Keratinocyte (primary cell): ENCODE data around the gene GRAMD2B. TPM values are rescaled to one million over a fixed set of nuclear protein-coding genes. Genes with fewer than 3 reads are reported as not detected.

Experiments
- DNase-seq: peaks from one replicate; pipeline ENCODE4 v3.0.0-alpha.2; 2011; ENCODE audit warnings: low read depth, missing footprints, low spot score
- FAIRE-seq: peaks from 2 replicates; lab custom pipeline; 2011; peaks lifted over from hg19 to GRCh38; lab: Jason Lieb, UNC
- H2AFZ ChIP-seq: 2 replicates; pipeline ENCODE4 v1.6.0; 2012; ENCODE audit warnings: low read length, control low read depth, inconsistent platforms; ENCODE audit not compliant: control insufficient read depth
- H3K27ac ChIP-seq: 2 replicates; pipeline ENCODE4 v1.5.1; 2011; ENCODE audit warnings: low read length; ENCODE audit not compliant: control insufficient read depth, insufficient read depth
- H3K27me3 ChIP-seq: 3 replicates; pipeline ENCODE4 v1.6.0; 2011; ENCODE audit warnings: low read length; ENCODE audit not compliant: control insufficient read depth, insufficient read depth; ENCODE audit errors: extremely low read depth
- H3K36me3 ChIP-seq, 2 experiments: 2 replicates in 1 of 2; 3 replicates in 1 of 2; pipeline ENCODE4 v1.5.1; 2011; ENCODE audit warnings: low read length in 2 of 2, mild to moderate bottlenecking in 1 of 2; ENCODE audit not compliant: control insufficient read depth in 2 of 2, insufficient read depth in 2 of 2; ENCODE audit errors: extremely low read depth in 1 of 2
- H3K4me1 ChIP-seq: 3 replicates; pipeline ENCODE4 v1.5.1; 2011; ENCODE audit warnings: low read length; ENCODE audit not compliant: control insufficient read depth, insufficient read depth; ENCODE audit errors: extremely low read depth
- H3K4me2 ChIP-seq: 3 replicates; pipeline ENCODE4 v1.6.0; 2011; ENCODE audit warnings: low read depth, low read length; ENCODE audit not compliant: control insufficient read depth, insufficient read depth; ENCODE audit errors: extremely low read depth
- H3K4me3 ChIP-seq, 3 experiments: fragments of 200-600 bp in 1 of 3; sonication (generic) in 1 of 3; 2 replicates in 2 of 3; 3 replicates in 1 of 3; pipeline ENCODE4 v1.5.1; 2011 to 2016; ENCODE audit warnings: low read length in 3 of 3, mild to moderate bottlenecking in 3 of 3, control low read depth in 2 of 3, inconsistent platforms in 1 of 3, low read depth in 1 of 3, mixed read lengths in 1 of 3, mixed run types in 1 of 3, moderate library complexity in 1 of 3; ENCODE audit not compliant: control insufficient read depth in 2 of 3, insufficient read depth in 2 of 3; ENCODE audit errors: extremely low read depth in 1 of 3
- H3K79me2 ChIP-seq: 2 replicates; pipeline ENCODE4 v1.6.0; 2012; ENCODE audit warnings: low read length; ENCODE audit not compliant: control insufficient read depth, insufficient read depth
- H3K9ac ChIP-seq: 3 replicates; pipeline ENCODE4 v1.6.0; 2011; ENCODE audit warnings: low read length; ENCODE audit not compliant: control insufficient read depth, insufficient read depth; ENCODE audit errors: extremely low read depth
- H3K9me1 ChIP-seq: 3 replicates; pipeline ENCODE4 v1.6.0; 2011; ENCODE audit warnings: low read length; ENCODE audit not compliant: control insufficient read depth, insufficient read depth; ENCODE audit errors: extremely low read depth
- H3K9me3 ChIP-seq: 2 replicates; pipeline ENCODE4 v1.5.1; 2012; ENCODE audit warnings: low read depth, low read length; ENCODE audit not compliant: control insufficient read depth
- H4K20me1 ChIP-seq: 3 replicates; pipeline ENCODE4 v1.6.0; 2011; ENCODE audit warnings: low read length; ENCODE audit not compliant: control insufficient read depth, insufficient read depth; ENCODE audit errors: extremely low read depth
- CTCF ChIP-seq, 3 experiments: IDR thresholded peaks in 1 of 3; conservative IDR thresholded peaks in 1 of 3; optimal IDR thresholded peaks in 1 of 3; 2 replicates in 2 of 3; 3 replicates in 1 of 3; pipeline versions ENCODE3 to v1.5.1; 2011; ENCODE audit warnings: low read length in 3 of 3, mild to moderate bottlenecking in 3 of 3, moderate library complexity in 2 of 3, control low read depth in 1 of 3, inconsistent platforms in 1 of 3; ENCODE audit not compliant: insufficient read depth in 2 of 3; ENCODE audit errors: extremely low read depth in 1 of 3
- EZH2 ChIP-seq: IDR thresholded peaks from one replicate; pipeline ENCODE4 v1.6.1; 2012; ENCODE audit warnings: inconsistent platforms, mild to moderate bottlenecking, low read length, moderate library complexity
- dilution Hi-C: fragments of 300-500 bp; cut with MboI; formaldehyde crosslinking; loops from one replicate; pipeline ENCODE4 v1.7.0; 2020; ENCODE audit warnings: low sequenced_read_pairs; ENCODE audit not compliant: extremely low pct_ligation_motif_present
- polyA plus RNA-seq, 5 experiments: library from polyadenylated mRNA; depleted of rRNA in 3 of 5; stranded (reverse) in 3 of 5; stranded (forward) in 1 of 5; unstranded in 1 of 5; fragments of >200 nt; gene quantifications; 1 replicate in 1 of 5; 2 replicates in 3 of 5; 3 replicates in 1 of 5; pipeline versions ENCODE4 v1.2.1 to v1.2.3, GENCODE V29; 2011 to 2012; ENCODE audit warnings: missing spikeins in 2 of 5, low read depth in 1 of 5, low replicate concordance in 1 of 5

Gene GRAMD2B
- polyA plus RNA-seq, 1 donor (not counting 4 experiments of a cell fraction or from before 2014, with no cell fraction given) = 45.9 TPM

GRCh38 chr5:126461838-126462237, 38.6 kb downstream of the GRAMD2B start:
- Histone ChIP-seq H3K4me2 (no peak overlapping the region), H3K4me1 (peaks cover 4% of the 10 kb centered on the region), H3K27ac (peak overlapping the region; percentile 0), H2AFZ (no peak overlapping the region), H3K4me3 (no peak overlapping the region), H3K9ac (no peak overlapping the region), H4K20me1 (no peaks in the 10 kb centered on the region), H3K9me3 (no peaks in the 10 kb centered on the region), H3K36me3 (peaks cover 13 to 20% of the 10 kb centered on the region in 2 experiments), H3K9me1 (no peaks in the 10 kb centered on the region), H3K79me2 (peaks cover 27% of the 10 kb centered on the region), H3K27me3 (no peaks in the 10 kb centered on the region)
- FAIRE-seq (no peak), DNase-seq (no peak)
- dilution Hi-C loops = no loop called here
- TF ChIP-seq CTCF (optimal IDR thresholded peaks at IDR 0.05 in 1 of 3, IDR thresholded peaks at IDR 0.05 in 1 of 3, conservative IDR thresholded peaks at IDR 0.05 in 1 of 3; ENCODE audit: extremely low read depth in 1 of 3, insufficient read depth in 2 of 3, low read length in 3 of 3) (no peak), EZH2 (no peak)

- dilution Hi-C loops = no loop called here
- H4K20me1 ChIP-seq = no peaks in the 10 kb centered on the region
- no peak overlapping the region for H3K9ac ChIP-seq
- H3K79me2 ChIP-seq = peaks cover 27% of the 10 kb centered on the region
- no peak overlapping the region for H3K4me2 ChIP-seq
- H3K9me3 ChIP-seq = no peaks in the 10 kb centered on the region
- H3K4me3 ChIP-seq = no peak overlapping the region
- H2AFZ ChIP-seq = no peak overlapping the region
- TF ChIP-seq EZH2 = no peak
- TF ChIP-seq CTCF (optimal IDR thresholded peaks at IDR 0.05 in 1 of 3, IDR thresholded peaks at IDR 0.05 in 1 of 3, conservative IDR thresholded peaks at IDR 0.05 in 1 of 3; ENCODE audit: extremely low read depth in 1 of 3, insufficient read depth in 2 of 3, low read length in 3 of 3) = no peak
- DNase-seq (no peak), FAIRE-seq (peak; percentile 26)
- no peaks in the 10 kb centered on the region for H3K9me1 ChIP-seq
- peaks cover 4% of the 10 kb centered on the region for H3K4me1 ChIP-seq
- H3K36me3 ChIP-seq = peaks cover 13 to 21% of the 10 kb centered on the region in 2 experiments
- no peaks in the 10 kb centered on the region for H3K27me3 ChIP-seq
- peak overlapping the region; percentile 0 for H3K27ac ChIP-seq
Observed at GRCh38 chr5:126462239-126463014, 39.2 kb downstream of the GRAMD2B start.
